G401 (cell line): ENCODE results near the gene HAUS5. TPM values are rescaled to one million over a fixed set of nuclear protein-coding genes. Genes with fewer than 3 reads are reported as not detected.
"Not testable (repeated sequence)": the region's sequence is repeated elsewhere in the genome, so short reads cannot be mapped to it uniquely, and the experiment has no call there.

ENCODE experiments used
- DNase-seq: peaks from one replicate; pipeline ENCODE4 v3.0.0-alpha.2; 2015; ENCODE audit warnings: low spot score
- in situ Hi-C: cut with HindIII; loops from 2 replicates; pipeline ENCODE4 v1.10.0; 2016; ENCODE audit warnings: low sequenced_read_pairs, mixed read lengths
- total RNA-seq: library from RNA; depleted of rRNA; stranded (reverse); fragments of >200 nt; shearing (Covaris generic); gene quantifications from 2 replicates; pipeline ENCODE4 v1.2.3, GENCODE V29; 2014; rRNA removed

The HAUS5 gene
- total RNA-seq, result 21.5 and 32.4 TPM in 2 replicates

GRCh38 chr19:35612559-35613321 is at the start of gene HAUS5:
Gene HAUS5 (plus strand): TSS chr19:35612735. CDS start chr19:35612795, 60 bp downstream.
- DNase-seq, result peak; percentile 93
- in situ Hi-C loops, result no loop called here

- in situ Hi-C loops, result no loop called here
- no peak for DNase-seq
Observed at GRCh38 chr19:35562776-35563175, 49.8 kb upstream of the HAUS5 start.

GRCh38 chr19:35563207-35563829 is 49.2 kb upstream of the HAUS5 start, which contains the start of gene ATP4A:
Gene ATP4A (minus strand): TSS chr19:35563658. CDS start chr19:35563629, 29 bp downstream.
- no peak for DNase-seq
- in situ Hi-C loops, result no loop called here

GRCh38 chr19:35565016-35565856 is 47.3 kb upstream of the HAUS5 start:
- in situ Hi-C loops, result no loop called here
- no peak for DNase-seq

GRCh38 chr19:35566738-35567137 is 45.8 kb upstream of the HAUS5 start:
- in situ Hi-C loops, result no loop called here
- no peak for DNase-seq

GRCh38 chr19:35569281-35569781 is 43.2 kb upstream of the HAUS5 start:
- in situ Hi-C loops, result no loop called here
- DNase-seq, result peak; percentile 79

GRCh38 chr19:35571406-35571965 is 41.0 kb upstream of the HAUS5 start:
- in situ Hi-C loops, result no loop called here
- DNase-seq, result no peak

- DNase-seq, result no peak
- in situ Hi-C loops, result no loop called here
Observed at GRCh38 chr19:35577918-35578317, 34.6 kb upstream of the HAUS5 start.

GRCh38 chr19:35578707-35579106 is 33.8 kb upstream of the HAUS5 start:
- DNase-seq, result no peak
- in situ Hi-C loops, result no loop called here

- in situ Hi-C loops, result no loop called here
- no peak for DNase-seq
Observed at GRCh38 chr19:35582760-35583159, 29.8 kb upstream of the HAUS5 start.

- in situ Hi-C loops, result no loop called here
- no peak for DNase-seq
Observed at GRCh38 chr19:35585848-35586247, 26.7 kb upstream of the HAUS5 start, which contains the start of gene PMIS2. Gene PMIS2 (plus strand): TSS chr19:35586173. CDS start chr19:35586260, 87 bp downstream.

- in situ Hi-C loops, result no loop called here
Observed at GRCh38 chr19:35587321-35587720, 25.2 kb upstream of the HAUS5 start.

GRCh38 chr19:35590875-35591274 is 21.7 kb upstream of the HAUS5 start:
- no peak for DNase-seq
- in situ Hi-C loops, result no loop called here

More at GRCh38 chr19:35587321-35587720, 25.2 kb upstream of the HAUS5 start:
- DNase-seq, result no peak

GRCh38 chr19:35592226-35592625 is 20.3 kb upstream of the HAUS5 start:
- in situ Hi-C loops, result no loop called here
- DNase-seq, result peak; percentile 77

- in situ Hi-C loops, DNase-seq: not testable (repeated sequence)
Observed at GRCh38 chr19:35595026-35595425, 17.5 kb upstream of the HAUS5 start.

GRCh38 chr19:35595928-35596327 is 16.6 kb upstream of the HAUS5 start:
- in situ Hi-C loops, result no loop called here
- no peak for DNase-seq

GRCh38 chr19:35596366-35596999 is 16.1 kb upstream of the HAUS5 start:
- in situ Hi-C loops, result no loop called here
- DNase-seq, result no peak

GRCh38 chr19:35601971-35602370 is 10.6 kb upstream of the HAUS5 start:
- in situ Hi-C loops, result no loop called here
- DNase-seq, result no peak

- DNase-seq, in situ Hi-C loops: not testable (repeated sequence)
Observed at GRCh38 chr19:35604436-35604835, 8.1 kb upstream of the HAUS5 start.
